Smooth muscle cell (in vitro differentiated cells): ENCODE data around the gene YY2. TPM values are rescaled to one million over a fixed set of nuclear protein-coding genes. Genes with fewer than 3 reads are reported as not detected.

Source experiments
- DNase-seq: peaks from one replicate; lab custom pipeline; 2025; ENCODE audit not compliant: unreplicated experiment; lab: John Stamatoyannopoulos, UW
- H2AFZ ChIP-seq: fragments of 200-600 bp; sonication (generic); 2 replicates; pipeline ENCODE4 v1.6.0; 2016; ENCODE audit warnings: antibody characterized with exemption, low read depth, mild to moderate bottlenecking
- H3F3A ChIP-seq: fragments of 200-600 bp; sonication (generic); 2 replicates; pipeline ENCODE4 v1.6.0; 2017; ENCODE audit warnings: antibody characterized with exemption, low read depth
- H3K27ac ChIP-seq: fragments of 200-600 bp; sonication (generic); 2 replicates; pipeline ENCODE4 v1.5.1; 2016; ENCODE audit warnings: low read depth, mild to moderate bottlenecking
- H3K27me3 ChIP-seq: fragments of 200-600 bp; sonication (generic); 2 replicates; pipeline ENCODE4 v1.6.1; 2016; ENCODE audit warnings: low read depth, mild to moderate bottlenecking
- H3K36me3 ChIP-seq: fragments of 200-600 bp; sonication (generic); 2 replicates; pipeline ENCODE4 v1.5.1; 2016; ENCODE audit warnings: low read depth
- H3K4me1 ChIP-seq: fragments of 200-600 bp; sonication (generic); 2 replicates; pipeline ENCODE4 v1.5.1; 2016; ENCODE audit warnings: low read depth
- H3K4me2 ChIP-seq: fragments of 200-600 bp; sonication (generic); 2 replicates; pipeline ENCODE4 v1.6.0; 2016; ENCODE audit warnings: mild to moderate bottlenecking
- H3K4me3 ChIP-seq: fragments of 200-600 bp; sonication (generic); 2 replicates; pipeline ENCODE4 v1.5.1; 2016; ENCODE audit warnings: mild to moderate bottlenecking
- H3K79me2 ChIP-seq: fragments of 200-600 bp; sonication (generic); 2 replicates; pipeline ENCODE4 v1.6.0; 2016; ENCODE audit warnings: low read depth, mild to moderate bottlenecking
- H3K9ac ChIP-seq: fragments of 200-600 bp; sonication (generic); 2 replicates; pipeline ENCODE4 v1.6.0; 2016; ENCODE audit warnings: low read depth
- H3K9me3 ChIP-seq: fragments of 200-600 bp; sonication (generic); replicated peaks from 2 replicates; pipeline ENCODE4 v1.5.1; 2016; ENCODE audit warnings: low read depth
- H4K20me1 ChIP-seq: fragments of 200-600 bp; sonication (generic); 2 replicates; pipeline ENCODE4 v1.6.0; 2016; ENCODE audit warnings: low read depth
- WGBS: methylation state at CpG from one replicate; pipeline ENCODE4 v1.1.7; 2016; ENCODE audit warnings: low lambda C conversion rate; 5-methylcytosine and 5-hydroxymethylcytosine counted together
- polyA plus RNA-seq: library from polyadenylated mRNA; unstranded; fragments of >200 nt; fragmentation: Nextera tagmentation; extraction: Ambion mirVana; gene quantifications from 2 replicates; pipeline ENCODE4 v1.2.1, GENCODE V29; 2016
- total RNA-seq: library from RNA; depleted of rRNA; stranded (reverse); fragments of >200 nt; gene quantifications from 2 replicates; pipeline ENCODE4 v1.2.3, GENCODE V29; 2014
- TF ChIP-seq, protein P1 (sequence below): fragments of 200-600 bp; sonication (generic); IDR thresholded peaks from 2 replicates; pipeline ENCODE4 v1.5.1; 2017; ENCODE audit warnings: borderline replicate concordance, mild to moderate bottlenecking, antibody characterized with exemption; ENCODE audit not compliant: insufficient read depth, poor library complexity, severe bottlenecking

YY2 gene
- total RNA-seq = 2.0 and 2.2 TPM in 2 replicates
- 2.2 and 2.4 TPM in 2 replicates for polyA plus RNA-seq

DNA sequence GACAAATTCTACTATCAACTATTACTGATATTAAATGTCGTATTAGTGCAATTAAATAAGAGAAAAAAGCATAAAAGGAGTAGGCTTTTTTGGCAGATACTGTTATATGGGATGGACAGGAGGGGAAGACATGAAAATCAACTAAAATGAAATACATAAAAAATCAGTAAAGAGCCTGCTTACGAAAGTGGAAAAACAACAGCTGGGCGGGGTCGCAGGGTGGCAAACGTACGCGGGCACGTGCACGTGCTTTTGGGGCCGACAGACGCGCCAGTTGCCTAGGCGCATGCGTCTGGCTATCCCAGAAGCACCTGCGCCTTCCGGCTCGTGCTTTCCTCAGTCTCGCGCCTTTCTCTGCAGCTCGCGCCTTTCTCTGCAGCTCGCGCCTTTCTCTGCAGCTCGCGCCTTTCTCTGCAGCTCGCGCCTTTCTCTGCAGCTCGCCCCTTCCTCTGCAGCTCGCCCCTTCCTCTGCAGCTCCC lies at the start of gene YY2:
YY2 (plus strand) TSS at position 51 of the 479 bp plus-strand sequence. CDS start 498 bp downstream, outside the sequence.
- no peak within 1 kb of the TSS for H3K27ac ChIP-seq
- H3K4me2 ChIP-seq = no peak within 1 kb of the TSS
- 96% methylated on average over 12 of the region's 29 CpGs for WGBS
- H3K27me3 ChIP-seq = no peaks in the 10 kb centered on the region
- H3K79me2 ChIP-seq = no peaks in the 10 kb centered on the region
- peaks cover 2% of the 10 kb centered on the region for H3K9me3 ChIP-seq
- H3K4me1 ChIP-seq = no peaks in the 10 kb centered on the region
- no peaks in the 10 kb centered on the region for H3K36me3 ChIP-seq
- H3K4me3 ChIP-seq = no peak within 1 kb of the TSS
- DNase-seq = no peak
- no peaks in the 10 kb centered on the region for H3F3A ChIP-seq
- no peak within 1 kb of the TSS for H2AFZ ChIP-seq
- H3K9ac ChIP-seq = no peak within 1 kb of the TSS
- H4K20me1 ChIP-seq = no peaks in the 10 kb centered on the region
- TF ChIP-seq, protein P1, sequence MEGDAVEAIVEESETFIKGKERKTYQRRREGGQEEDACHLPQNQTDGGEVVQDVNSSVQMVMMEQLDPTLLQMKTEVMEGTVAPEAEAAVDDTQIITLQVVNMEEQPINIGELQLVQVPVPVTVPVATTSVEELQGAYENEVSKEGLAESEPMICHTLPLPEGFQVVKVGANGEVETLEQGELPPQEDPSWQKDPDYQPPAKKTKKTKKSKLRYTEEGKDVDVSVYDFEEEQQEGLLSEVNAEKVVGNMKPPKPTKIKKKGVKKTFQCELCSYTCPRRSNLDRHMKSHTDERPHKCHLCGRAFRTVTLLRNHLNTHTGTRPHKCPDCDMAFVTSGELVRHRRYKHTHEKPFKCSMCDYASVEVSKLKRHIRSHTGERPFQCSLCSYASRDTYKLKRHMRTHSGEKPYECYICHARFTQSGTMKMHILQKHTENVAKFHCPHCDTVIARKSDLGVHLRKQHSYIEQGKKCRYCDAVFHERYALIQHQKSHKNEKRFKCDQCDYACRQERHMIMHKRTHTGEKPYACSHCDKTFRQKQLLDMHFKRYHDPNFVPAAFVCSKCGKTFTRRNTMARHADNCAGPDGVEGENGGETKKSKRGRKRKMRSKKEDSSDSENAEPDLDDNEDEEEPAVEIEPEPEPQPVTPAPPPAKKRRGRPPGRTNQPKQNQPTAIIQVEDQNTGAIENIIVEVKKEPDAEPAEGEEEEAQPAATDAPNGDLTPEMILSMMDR = no peak

DNA sequence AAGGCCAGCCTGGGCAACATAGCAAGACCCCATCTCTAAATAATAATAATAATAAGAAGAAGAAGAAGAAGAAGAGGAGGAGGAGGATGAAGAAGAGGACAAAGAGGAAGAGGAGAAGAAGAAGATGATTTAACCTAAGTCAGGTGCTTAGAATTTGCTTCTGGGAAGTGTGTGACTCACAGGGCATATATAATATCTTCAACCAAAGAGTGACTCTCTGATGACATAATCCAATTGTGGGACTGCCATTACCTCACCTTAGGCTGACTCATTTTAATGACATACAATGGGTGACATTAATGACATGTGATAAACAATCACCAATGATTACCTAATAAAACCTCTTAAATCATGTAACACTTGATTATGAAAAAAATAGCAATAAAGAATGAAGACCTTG lies 49.1 kb upstream of the YY2 start:
- H3K4me2 ChIP-seq = no peak overlapping the region
- H3K9ac ChIP-seq = no peak overlapping the region
- no peaks in the 10 kb centered on the region for H3K79me2 ChIP-seq
- no peak overlapping the region for H3K4me3 ChIP-seq
- H3F3A ChIP-seq = no peaks in the 10 kb centered on the region
- TF ChIP-seq, protein P1 = no peak
- H3K27me3 ChIP-seq = no peaks in the 10 kb centered on the region
- no peak overlapping the region for H2AFZ ChIP-seq
- no peaks in the 10 kb centered on the region for H3K9me3 ChIP-seq
- no peaks in the 10 kb centered on the region for H4K20me1 ChIP-seq
- no peak for DNase-seq
- H3K4me1 ChIP-seq = no peaks in the 10 kb centered on the region
- H3K27ac ChIP-seq = no peak overlapping the region
- H3K36me3 ChIP-seq = no peaks in the 10 kb centered on the region

DNA sequence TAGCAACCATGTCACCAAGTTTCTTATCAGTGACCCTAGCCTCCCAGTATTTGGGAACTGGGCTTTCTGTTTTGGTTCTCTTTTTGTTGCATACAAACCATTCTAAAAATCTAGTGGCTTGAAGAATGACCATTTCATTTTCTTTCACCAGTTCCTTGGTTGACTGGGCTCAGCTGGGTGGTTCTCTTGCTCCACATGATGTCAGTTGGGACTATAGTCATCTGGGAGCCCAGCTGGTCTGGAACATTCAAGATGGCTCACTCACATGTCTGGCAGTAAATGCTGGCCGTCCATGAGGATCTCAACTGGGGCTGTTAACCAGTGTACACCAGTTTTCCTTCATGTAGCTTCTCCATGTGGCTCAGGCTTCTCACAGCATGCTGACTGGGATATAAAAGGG lies 44.0 kb upstream of the YY2 start:
- Histone ChIP-seq H3K79me2 (no peaks in the 10 kb centered on the region), H3K9ac (no peak overlapping the region), H3K4me3 (no peak overlapping the region), H4K20me1 (no peaks in the 10 kb centered on the region), H3F3A (no peaks in the 10 kb centered on the region), H2AFZ (no peak overlapping the region), H3K27ac (no peak overlapping the region), H3K4me2 (no peak overlapping the region), H3K36me3 (no peaks in the 10 kb centered on the region), H3K27me3 (no peaks in the 10 kb centered on the region), H3K9me3 (no peaks in the 10 kb centered on the region), H3K4me1 (no peaks in the 10 kb centered on the region)
- TF ChIP-seq, protein P1 = no peak
- 54% methylated on average over 1 of the region's 1 CpG for WGBS
- DNase-seq = no peak

DNA sequence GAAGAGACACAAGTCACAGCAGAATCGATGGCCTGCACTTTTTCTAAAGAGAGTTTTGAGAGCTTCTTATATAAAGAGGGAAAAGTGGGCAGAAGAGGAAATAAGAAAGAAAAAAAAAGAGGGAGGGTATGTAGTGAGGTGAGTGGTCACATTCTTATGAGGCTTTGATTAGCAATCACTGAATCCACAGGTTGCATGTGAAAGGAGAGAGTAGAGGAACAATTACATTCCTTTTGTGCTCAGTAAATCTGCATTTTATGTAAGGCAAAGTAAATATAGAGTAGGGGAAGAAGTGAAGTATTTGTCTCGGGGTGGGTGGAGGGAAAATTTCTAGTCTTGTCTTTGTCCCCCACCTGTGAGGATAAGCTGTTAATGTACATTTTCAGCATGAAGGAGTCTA lies 43.2 kb upstream of the YY2 start:
- DNase-seq = no peak
- Histone ChIP-seq H3K9me3 (no peaks in the 10 kb centered on the region), H3K79me2 (no peaks in the 10 kb centered on the region), H3K9ac (no peak overlapping the region), H3K27ac (no peak overlapping the region), H3K27me3 (no peaks in the 10 kb centered on the region), H3K4me3 (no peak overlapping the region), H3K4me1 (no peaks in the 10 kb centered on the region), H3K4me2 (no peak overlapping the region), H2AFZ (no peak overlapping the region), H3K36me3 (no peaks in the 10 kb centered on the region), H3F3A (no peaks in the 10 kb centered on the region), H4K20me1 (no peaks in the 10 kb centered on the region)
- 68% methylated on average over 2 of the region's 2 CpGs for WGBS
- TF ChIP-seq, protein P1 = no peak
